H1 (cell line): ENCODE results near the gene SOX4. TPM values are rescaled to one million over a fixed set of nuclear protein-coding genes. Genes with fewer than 3 reads are reported as not detected.

ENCODE experiments used
- BACH1 ChIP-seq: IDR thresholded peaks from 2 replicates; pipeline ENCODE4 v1.6.1; 2012; ENCODE audit warnings: low read length, improper control_type of control experiment
- CTCF ChIP-seq, 3 experiments: IDR thresholded peaks; 1 replicate in 2 of 3; 2 replicates in 1 of 3; pipeline versions ENCODE4 v1.5.1 to v1.6.1; 2011; ENCODE audit warnings: low read length in 3 of 3, mild to moderate bottlenecking in 3 of 3, inconsistent platforms in 2 of 3, low read depth in 1 of 3, moderate library complexity in 1 of 3; ENCODE audit not compliant: insufficient read depth in 1 of 3; ENCODE audit errors: control extremely low read depth in 1 of 3
- EZH2 ChIP-seq: fragments of 200-600 bp; sonication (generic); IDR thresholded peaks from 2 replicates; pipeline ENCODE4 v1.7.1; 2012; ENCODE audit warnings: low read depth, mild to moderate bottlenecking, moderate library complexity, low read length, inconsistent platforms; ENCODE audit not compliant: severe bottlenecking
- MAX ChIP-seq: IDR thresholded peaks from 2 replicates; pipeline ENCODE4 v1.6.1; 2012; ENCODE audit warnings: inconsistent platforms
- RFX5 ChIP-seq: IDR thresholded peaks from 2 replicates; pipeline ENCODE4 v1.6.1; 2011; ENCODE audit warnings: low read depth, low read length, improper control_type of control experiment, borderline replicate concordance
- SIN3A ChIP-seq, 2 experiments: IDR thresholded peaks in 1 of 2; conservative IDR thresholded peaks in 1 of 2; 2 replicates each; pipeline ENCODE4 v1.6.1; 2011 to 2012; ENCODE audit warnings: low read length in 2 of 2, improper control_type of control experiment in 1 of 2, low read depth in 1 of 2, mild to moderate bottlenecking in 1 of 2
- TAF1 ChIP-seq: IDR thresholded peaks from 2 replicates; pipeline ENCODE4 v1.6.1; 2011; ENCODE audit warnings: mild to moderate bottlenecking, low read depth, low read length
- TEAD4 ChIP-seq: IDR thresholded peaks from 2 replicates; pipeline ENCODE4 v1.6.1; 2012; ENCODE audit warnings: low read depth, low read length, inconsistent platforms, mixed read lengths
- YY1 ChIP-seq: IDR thresholded peaks from 2 replicates; pipeline ENCODE4 v1.6.1; 2011; ENCODE audit warnings: low read depth, mild to moderate bottlenecking, low read length
- polyA plus RNA-seq, 7 experiments: library from polyadenylated mRNA; depleted of rRNA in 3 of 7; stranded (reverse) in 5 of 7; unstranded in 2 of 7; fragments of >200 nt in 5 of 7; fragments of 200-250 nt in 2 of 7; gene quantifications; 1 replicate in 5 of 7; 2 replicates in 1 of 7; 4 replicates in 1 of 7; pipeline versions ENCODE4 v1.2.1 to v1.2.3, GENCODE V29; 2011 to 2013; ENCODE audit warnings: missing spikeins in 2 of 7, mixed read lengths in 2 of 7
- total RNA-seq: library from RNA; stranded (reverse); fragmentation: NEBNext Ultra II Directional; extraction: Animal tissue kit (Norgen Biotek cat#: 25700); gene quantifications from 2 replicates; pipeline ENCODE4 v1.2.1, GENCODE V29; 2021

SOX4 gene
- total and polyA plus RNA-seq, 2 of the 8 experiments (the other 6 are each of a cell fraction or from before 2014, with no cell fraction given) = 14.1 to 169 TPM

- TF ChIP-seq CTCF (IDR thresholded peaks at IDR 0.05; ENCODE audit: control extremely low read depth in 1 of 3, insufficient read depth in 1 of 3, low read depth in 1 of 3, low read length in 3 of 3) = peak; percentile 92 to 93 (median 93)
- TF ChIP-seq TAF1 = no peak
- TF ChIP-seq EZH2 = no peak
- TF ChIP-seq SIN3A (conservative IDR thresholded peaks at IDR 0.05 in 1 of 2, IDR thresholded peaks at IDR 0.05 in 1 of 2; ENCODE audit: low read depth in 1 of 2, low read length in 2 of 2) = 0 out of 4 replicates have a peak, but pooled peaks of 1 of the 2 experiments have one; percentile 52
- 0 out of 2 replicates have a peak, but pooled peaks have one; percentile 50 for TF ChIP-seq YY1
- peak; percentile 77 for TF ChIP-seq MAX
- 0 out of 2 replicates have a peak, but pooled peaks have one; percentile 14 for TF ChIP-seq TEAD4
- TF ChIP-seq RFX5 = no peak
- 0 out of 2 replicates have a peak, but pooled peaks have one; percentile 9 for TF ChIP-seq BACH1
These were observed 3.9 kb upstream of the SOX4 start (continued) for GRCh38 chr6:21589352-21590345.
